ENCODE results near the gene GALNT18. TPM values are rescaled to one million over a fixed set of nuclear protein-coding genes. Genes with fewer than 3 reads are reported as not detected.

Gene GALNT18
- total RNA-seq, 1 experiment from 2014 or later = 25.3 TPM

- Histone ChIP-seq H3K9me3 (no peaks in the 10 kb centered on the region), H3K4me3 (no peak overlapping the region), H3K36me3 (no peaks in the 10 kb centered on the region), H3K27me3 (no peaks in the 10 kb centered on the region)
- no peak for DNase-seq
These were observed 206.8 kb downstream of the GALNT18 start for GRCh38 chr11:11414996-11415395.

- H3K27me3 ChIP-seq = no peaks in the 10 kb centered on the region
- no peaks in the 10 kb centered on the region for H3K36me3 ChIP-seq
- H3K4me3 ChIP-seq = no peak overlapping the region
- H3K9me3 ChIP-seq = no peaks in the 10 kb centered on the region
- DNase-seq = no peak
These were observed 208.0 kb downstream of the GALNT18 start for GRCh38 chr11:11413776-11414175.

- DNase-seq = no peak
- Histone ChIP-seq H3K9me3 (no peaks in the 10 kb centered on the region), H3K4me3 (no peak overlapping the region), H3K36me3 (no peaks in the 10 kb centered on the region), H3K27me3 (no peaks in the 10 kb centered on the region)
These were observed 210.3 kb downstream of the GALNT18 start for GRCh38 chr11:11411401-11411985.

GRCh38 chr11:11409901-11410300 lies 211.9 kb downstream of the GALNT18 start:
- no peak overlapping the region for H3K4me3 ChIP-seq
- no peaks in the 10 kb centered on the region for H3K9me3 ChIP-seq
- no peaks in the 10 kb centered on the region for H3K36me3 ChIP-seq
- H3K27me3 ChIP-seq = no peaks in the 10 kb centered on the region
- DNase-seq = no peak

- Histone ChIP-seq H3K27me3 (no peaks in the 10 kb centered on the region), H3K36me3 (no peaks in the 10 kb centered on the region), H3K9me3 (no peaks in the 10 kb centered on the region), H3K4me3 (no peak overlapping the region)
- DNase-seq = no peak
These were observed 212.6 kb downstream of the GALNT18 start for GRCh38 chr11:11409224-11409623.

- DNase-seq = no peak
- no peaks in the 10 kb centered on the region for H3K9me3 ChIP-seq
- no peak overlapping the region for H3K4me3 ChIP-seq
- no peaks in the 10 kb centered on the region for H3K27me3 ChIP-seq
- H3K36me3 ChIP-seq = no peaks in the 10 kb centered on the region
These were observed 213.2 kb downstream of the GALNT18 start for GRCh38 chr11:11408436-11409221.

- no peak for DNase-seq
- H3K9me3 ChIP-seq = no peaks in the 10 kb centered on the region
- no peaks in the 10 kb centered on the region for H3K27me3 ChIP-seq
- H3K4me3 ChIP-seq = no peak overlapping the region
- H3K36me3 ChIP-seq = no peaks in the 10 kb centered on the region
These were observed 214.1 kb downstream of the GALNT18 start for GRCh38 chr11:11407763-11408084.

GRCh38 chr11:11407065-11407762 lies 214.6 kb downstream of the GALNT18 start:
- no peak for DNase-seq
- Histone ChIP-seq H3K36me3 (no peaks in the 10 kb centered on the region), H3K4me3 (no peak overlapping the region), H3K27me3 (no peaks in the 10 kb centered on the region), H3K9me3 (no peaks in the 10 kb centered on the region)

- H3K27me3 ChIP-seq = no peaks in the 10 kb centered on the region
- no peak for DNase-seq
- H3K9me3 ChIP-seq = no peaks in the 10 kb centered on the region
- H3K4me3 ChIP-seq = no peak overlapping the region
- H3K36me3 ChIP-seq = no peaks in the 10 kb centered on the region
These were observed 215.2 kb downstream of the GALNT18 start for GRCh38 chr11:11406652-11407051.

- Histone ChIP-seq H3K9me3 (no peaks in the 10 kb centered on the region), H3K27me3 (no peaks in the 10 kb centered on the region), H3K36me3 (no peaks in the 10 kb centered on the region), H3K4me3 (no peak overlapping the region)
- peak; percentile 65 for DNase-seq
These were observed 217.8 kb downstream of the GALNT18 start for GRCh38 chr11:11403763-11404725.

- DNase-seq = no peak
- no peak overlapping the region for H3K4me3 ChIP-seq
- H3K27me3 ChIP-seq = no peaks in the 10 kb centered on the region
- no peaks in the 10 kb centered on the region for H3K36me3 ChIP-seq
- H3K9me3 ChIP-seq = no peaks in the 10 kb centered on the region
These were observed 219.8 kb downstream of the GALNT18 start for GRCh38 chr11:11401960-11402535.

- Histone ChIP-seq H3K27me3 (no peaks in the 10 kb centered on the region), H3K36me3 (no peaks in the 10 kb centered on the region), H3K4me3 (no peak overlapping the region), H3K9me3 (no peaks in the 10 kb centered on the region)
- no peak for DNase-seq
These were observed 221.1 kb downstream of the GALNT18 start for GRCh38 chr11:11400635-11401232.

GRCh38 chr11:11400121-11400520 lies 221.7 kb downstream of the GALNT18 start:
- Histone ChIP-seq H3K27me3 (no peaks in the 10 kb centered on the region), H3K36me3 (no peaks in the 10 kb centered on the region), H3K4me3 (no peak overlapping the region), H3K9me3 (no peaks in the 10 kb centered on the region)
- no peak for DNase-seq

GRCh38 chr11:11397781-11398180 lies 224.0 kb downstream of the GALNT18 start:
- Histone ChIP-seq H3K9me3 (no peaks in the 10 kb centered on the region), H3K27me3 (no peaks in the 10 kb centered on the region), H3K36me3 (no peaks in the 10 kb centered on the region), H3K4me3 (no peak overlapping the region)
- no peak for DNase-seq

- no peak overlapping the region for H3K4me3 ChIP-seq
- no peak for DNase-seq
These were observed 224.8 kb downstream of the GALNT18 start for GRCh38 chr11:11397036-11397415.

More at GRCh38 chr11:11397036-11397415, 224.8 kb downstream of the GALNT18 start:
- H3K27me3 ChIP-seq = no peaks in the 10 kb centered on the region
- H3K36me3 ChIP-seq = no peaks in the 10 kb centered on the region
- H3K9me3 ChIP-seq = no peaks in the 10 kb centered on the region

All from MG63 (cell line).